Measurements from ENCODE around the gene BTD. TPM values are rescaled to one million over a fixed set of nuclear protein-coding genes. Genes with fewer than 3 reads are reported as not detected.

Gene BTD
- total RNA-seq, 1 donor from 2014 or later = 15.3 TPM

- H3K27me3 ChIP-seq (ENCODE audit: control insufficient read depth, insufficient read depth, low read length) = no peaks in the 10 kb centered on the region
- H3K4me3 ChIP-seq (ENCODE audit: low read depth, low read length) = no peak overlapping the region
- H3K36me3 ChIP-seq (ENCODE audit: control insufficient read depth, insufficient read depth, low read length) = no peaks in the 10 kb centered on the region
- DNase-seq (ENCODE audit: low read depth) = no peak
- TF ChIP-seq CTCF (IDR thresholded peaks at IDR 0.05; ENCODE audit: insufficient read depth, low read length, poor library complexity, severe bottlenecking) = no peak
These were observed 49.9 kb downstream of the BTD start for GRCh38 chr3:15651396-15651795.

DNA sequence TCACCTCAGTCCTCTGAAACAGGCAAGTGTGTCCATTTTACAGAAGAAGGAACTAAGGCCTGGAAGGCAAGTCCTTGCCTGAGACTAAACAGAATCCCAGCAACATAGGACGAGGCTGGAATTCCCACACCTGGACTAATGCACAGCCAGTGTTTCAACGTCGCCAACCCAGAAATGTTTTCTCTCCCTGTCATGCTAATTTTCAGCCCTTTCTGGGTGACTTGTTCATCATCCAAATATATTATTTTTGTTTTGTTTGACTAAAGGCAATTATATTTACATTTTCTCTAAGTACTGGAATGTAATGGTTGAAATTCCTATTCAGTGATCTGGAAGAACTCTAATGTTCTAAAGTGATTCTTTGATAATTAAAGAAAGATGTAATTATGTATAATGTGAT lies 51.8 kb downstream of the BTD start:
- H3K4me3 ChIP-seq (ENCODE audit: low read depth, low read length) = no peak overlapping the region
- no peaks in the 10 kb centered on the region for H3K36me3 ChIP-seq (ENCODE audit: control insufficient read depth, insufficient read depth, low read length)
- no peaks in the 10 kb centered on the region for H3K27me3 ChIP-seq (ENCODE audit: control insufficient read depth, insufficient read depth, low read length)
- no peak for TF ChIP-seq CTCF (IDR thresholded peaks at IDR 0.05; ENCODE audit: insufficient read depth, low read length, poor library complexity, severe bottlenecking)
- no peak for DNase-seq (ENCODE audit: low read depth)

GRCh38 chr3:15654127-15654526 lies 52.6 kb downstream of the BTD start:
- H3K27me3 ChIP-seq (ENCODE audit: control insufficient read depth, insufficient read depth, low read length) = no peaks in the 10 kb centered on the region
- no peaks in the 10 kb centered on the region for H3K36me3 ChIP-seq (ENCODE audit: control insufficient read depth, insufficient read depth, low read length)
- no peak for DNase-seq (ENCODE audit: low read depth)
- TF ChIP-seq CTCF (IDR thresholded peaks at IDR 0.05; ENCODE audit: insufficient read depth, low read length, poor library complexity, severe bottlenecking) = no peak
- no peak overlapping the region for H3K4me3 ChIP-seq (ENCODE audit: low read depth, low read length)

GRCh38 chr3:15654891-15655290 lies 53.3 kb downstream of the BTD start:
- Histone ChIP-seq H3K27me3 (ENCODE audit: control insufficient read depth, insufficient read depth, low read length) (no peaks in the 10 kb centered on the region), H3K4me3 (ENCODE audit: low read depth, low read length) (no peak overlapping the region), H3K36me3 (ENCODE audit: control insufficient read depth, insufficient read depth, low read length) (no peaks in the 10 kb centered on the region)
- TF ChIP-seq CTCF (IDR thresholded peaks at IDR 0.05; ENCODE audit: insufficient read depth, low read length, poor library complexity, severe bottlenecking) = no peak
- DNase-seq (ENCODE audit: low read depth) = no peak

GRCh38 chr3:15656342-15656741 lies 54.8 kb downstream of the BTD start:
- no peak for DNase-seq (ENCODE audit: low read depth)
- TF ChIP-seq CTCF (IDR thresholded peaks at IDR 0.05; ENCODE audit: insufficient read depth, low read length, poor library complexity, severe bottlenecking) = no peak
- Histone ChIP-seq H3K36me3 (ENCODE audit: control insufficient read depth, insufficient read depth, low read length) (no peaks in the 10 kb centered on the region), H3K27me3 (ENCODE audit: control insufficient read depth, insufficient read depth, low read length) (no peaks in the 10 kb centered on the region), H3K4me3 (ENCODE audit: low read depth, low read length) (no peak overlapping the region)

DNA sequence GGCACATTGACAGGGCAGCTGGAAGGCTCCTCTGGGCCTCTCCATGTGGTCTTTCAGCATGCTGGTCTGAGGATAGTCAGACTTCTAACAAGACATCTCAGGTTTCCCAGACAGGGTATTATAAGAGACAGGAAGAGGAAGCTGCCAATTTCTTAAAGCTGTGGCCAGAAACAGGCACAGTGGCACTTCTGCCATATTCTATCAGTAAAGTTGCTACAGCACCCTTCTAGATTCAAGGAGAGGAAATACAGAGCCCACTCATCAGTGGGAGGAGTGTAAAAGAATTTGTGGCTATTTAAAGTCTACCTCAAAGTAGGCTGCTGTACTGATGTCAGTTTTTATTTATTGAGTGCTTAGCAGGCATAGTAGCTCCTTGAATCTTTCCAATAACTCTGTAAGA lies 55.5 kb downstream of the BTD start:
- no peak for DNase-seq (ENCODE audit: low read depth)
- TF ChIP-seq CTCF (IDR thresholded peaks at IDR 0.05; ENCODE audit: insufficient read depth, low read length, poor library complexity, severe bottlenecking) = no peak
- H3K36me3 ChIP-seq (ENCODE audit: control insufficient read depth, insufficient read depth, low read length) = no peaks in the 10 kb centered on the region
- H3K27me3 ChIP-seq (ENCODE audit: control insufficient read depth, insufficient read depth, low read length) = no peaks in the 10 kb centered on the region
- H3K4me3 ChIP-seq (ENCODE audit: low read depth, low read length) = no peak overlapping the region
